ENCODE data around the gene MAP6D1.

Gene MAP6D1

GRCh38 chr3:183822631-183823030, 2.7 kb downstream of the MAP6D1 start:
- DNase-seq: no peak

- DNase-seq: no peak
Observed at GRCh38 chr3:183819831-183820230, 5.5 kb downstream of the MAP6D1 start.

GRCh38 chr3:183818706-183819624, 6.4 kb downstream of the MAP6D1 start:
- DNase-seq: no peak

- no peak for DNase-seq
Observed at GRCh38 chr3:183818041-183818620, 7.2 kb downstream of the MAP6D1 start.

GRCh38 chr3:183817639-183818038, 7.7 kb downstream of the MAP6D1 start:
- no peak for DNase-seq

- no peak for DNase-seq
Observed at GRCh38 chr3:183816681-183817510, 8.5 kb downstream of the MAP6D1 start.

- no peak for DNase-seq
Observed at GRCh38 chr3:183815951-183816475, 9.4 kb downstream of the MAP6D1 start.

GRCh38 chr3:183815563-183815940, 9.8 kb downstream of the MAP6D1 start:
- DNase-seq: no peak

- no peak for DNase-seq
Observed at GRCh38 chr3:183814240-183814639, 11.1 kb downstream of the MAP6D1 start.

- no peak for DNase-seq
Observed at GRCh38 chr3:183812761-183813445, 12.5 kb downstream of the MAP6D1 start.

- DNase-seq: no peak
Observed at GRCh38 chr3:183811638-183812037, 13.7 kb downstream of the MAP6D1 start.

GRCh38 chr3:183810643-183811594, 14.5 kb downstream of the MAP6D1 start:
- no peak for DNase-seq

- DNase-seq: no peak
Observed at GRCh38 chr3:183809270-183809669, 16.1 kb downstream of the MAP6D1 start.

- DNase-seq: no peak
Observed at GRCh38 chr3:183808355-183808754, 17.0 kb downstream of the MAP6D1 start.

- no peak for DNase-seq
Observed at GRCh38 chr3:183807881-183808280, 17.5 kb downstream of the MAP6D1 start.

GRCh38 chr3:183807209-183807728, 18.1 kb downstream of the MAP6D1 start:
- DNase-seq: no peak

- no peak for DNase-seq
Observed at GRCh38 chr3:183802989-183803388, 22.4 kb downstream of the MAP6D1 start.

- DNase-seq: no peak
Observed at GRCh38 chr3:183801601-183802000, 23.8 kb downstream of the MAP6D1 start.

- no peak for DNase-seq
Observed at GRCh38 chr3:183800243-183800863, 25.0 kb downstream of the MAP6D1 start.

GRCh38 chr3:183799461-183799860, 25.9 kb downstream of the MAP6D1 start:
- no peak for DNase-seq

GRCh38 chr3:183797996-183798395, 27.4 kb downstream of the MAP6D1 start:
- no peak for DNase-seq

All from NCI-H526 treated with DMSO at 0.1 percent for 48 hours (cell line).